K562 (cell line): ENCODE measurements around the gene PRKAR2B. TPM values are rescaled to one million over a fixed set of nuclear protein-coding genes. Genes with fewer than 3 reads are reported as not detected.
A peak's percentile ranks its signal among the peaks of the same experiment; 100 is the strongest.

Experiments used
- ARNT ChIP-seq, 2 experiments: fragments of 450-650 bp; IDR thresholded peaks; 2 replicates each; pipeline ENCODE4 v1.6.1; 2016; ENCODE audit warnings: mild to moderate bottlenecking in 1 of 2
- COPS2 ChIP-seq: fragments of 450-650 bp; conservative IDR thresholded peaks from 2 replicates; pipeline ENCODE4 v1.6.1; 2016; ENCODE audit warnings: mild to moderate bottlenecking, moderate library complexity
- CREM ChIP-seq: IDR thresholded peaks from 2 replicates; pipeline ENCODE4 v1.6.1; 2014; ENCODE audit warnings: antibody characterized with exemption, low read depth
- CSDE1 ChIP-seq, 2 experiments: fragments of 450-650 bp; IDR thresholded peaks; 2 replicates each; pipeline ENCODE4 v1.6.1; 2016; ENCODE audit warnings: mild to moderate bottlenecking in 1 of 2
- DLX4 ChIP-seq: fragments of 250-450 bp; sonication (Bioruptor Pico); IDR thresholded peaks from 2 replicates; pipeline ENCODE4 v1.6.1; 2021; ENCODE audit warnings: mild to moderate bottlenecking
- DMBX1 ChIP-seq: fragments of 250-450 bp; sonication (Bioruptor Pico); IDR thresholded peaks from 2 replicates; pipeline ENCODE4 v1.8.0; 2022; ENCODE audit warnings: inconsistent platforms, mild to moderate bottlenecking, moderate library complexity, borderline replicate concordance
- GATA2 ChIP-seq: sonication (generic); formaldehyde crosslinking; IDR thresholded peaks from 2 replicates; pipeline ENCODE4 v1.4.0; 2020; ENCODE audit warnings: mild to moderate bottlenecking, missing genetic modification reagents
- HMBOX1 ChIP-seq: sonication (generic); IDR thresholded peaks from 2 replicates; pipeline ENCODE4 v1.6.1; 2016
- NCOA1 ChIP-seq: fragments of 450-650 bp; IDR thresholded peaks from 2 replicates; pipeline ENCODE4 v1.6.1; 2016; ENCODE audit warnings: low read depth
- NCOA2 ChIP-seq, 2 experiments: fragments of 450-650 bp; IDR thresholded peaks; 2 replicates each; pipeline ENCODE4 v1.6.1; 2018; ENCODE audit warnings: mild to moderate bottlenecking in 2 of 2, moderate library complexity in 1 of 2; ENCODE audit not compliant: partially characterized antibody in 2 of 2
- PBX2 ChIP-seq, 2 experiments: IDR thresholded peaks in 1 of 2; conservative IDR thresholded peaks in 1 of 2; 2 replicates each; pipeline ENCODE4 v1.6.1; 2016; ENCODE audit warnings: low read depth in 2 of 2, mild to moderate bottlenecking in 1 of 2, missing compliant biosample characterization in 1 of 2, missing genetic modification characterization in 1 of 2, moderate library complexity in 1 of 2
- PCBP1 ChIP-seq: fragments of 200-400 bp; formaldehyde crosslinking; IDR thresholded peaks from 2 replicates; pipeline ENCODE4 v1.6.1; 2018; ENCODE audit warnings: mild to moderate bottlenecking, low read depth, low read length; ENCODE audit not compliant: poor library complexity, severe bottlenecking
- PPARD ChIP-seq: fragments of 250-450 bp; sonication (Bioruptor Pico); IDR thresholded peaks from 2 replicates; pipeline ENCODE4 v1.8.0; 2022; ENCODE audit warnings: inconsistent platforms, mild to moderate bottlenecking, moderate library complexity
- PTRF ChIP-seq: fragments of 450-650 bp; IDR thresholded peaks from 2 replicates; pipeline ENCODE4 v1.6.1; 2016; ENCODE audit warnings: mild to moderate bottlenecking, missing genetic modification characterization, missing compliant biosample characterization
- PURB ChIP-seq: sonication (generic); formaldehyde crosslinking; IDR thresholded peaks from 2 replicates; pipeline ENCODE4 v1.9.0; 2021; ENCODE audit warnings: low read depth, mild to moderate bottlenecking, missing genetic modification reagents
- SIRT6 ChIP-seq: IDR thresholded peaks from one replicate; pipeline ENCODE4 v1.6.1; 2012; ENCODE audit warnings: low read depth, mild to moderate bottlenecking, control low read depth, inconsistent platforms, low read length, moderate library complexity
- SMAD2 ChIP-seq: fragments of 150-350 bp; IDR thresholded peaks from 2 replicates; pipeline ENCODE4 v1.6.1; 2014; ENCODE audit warnings: low read depth, mild to moderate bottlenecking, low read length
- SMARCA5 ChIP-seq: fragments of 450-650 bp; IDR thresholded peaks from 2 replicates; pipeline ENCODE4 v1.6.1; 2016
- SMC3 ChIP-seq: conservative IDR thresholded peaks from 2 replicates; pipeline ENCODE4 v1.6.1; 2011; ENCODE audit warnings: low read depth, low read length, improper control_type of control experiment; ENCODE audit not compliant: insufficient read depth
- ZBTB43 ChIP-seq: sonication (generic); formaldehyde crosslinking; IDR thresholded peaks from 2 replicates; pipeline ENCODE4 v1.8.0; 2023; ENCODE audit warnings: mild to moderate bottlenecking, missing genetic modification reagents
- ZNF561 ChIP-seq: fragments of 450-650 bp; formaldehyde crosslinking; conservative IDR thresholded peaks from 2 replicates; pipeline ENCODE4 v1.4.0; 2020; ENCODE audit warnings: mild to moderate bottlenecking, moderate library complexity
- ZNF583 ChIP-seq: fragments of 250-450 bp; sonication (Bioruptor Pico); IDR thresholded peaks from 2 replicates; pipeline ENCODE4 v1.4.0; 2020
- ZNF696 ChIP-seq: fragments of 250-450 bp; sonication (Bioruptor Pico); conservative IDR thresholded peaks from 2 replicates; pipeline ENCODE4 v1.4.0; 2020; ENCODE audit warnings: mild to moderate bottlenecking, moderate library complexity
- ZSCAN29 ChIP-seq: fragments of 450-650 bp; IDR thresholded peaks from 2 replicates; pipeline ENCODE4 v1.6.1; 2017
- polyA plus RNA-seq, 8 experiments: library from polyadenylated mRNA; depleted of rRNA in 4 of 8; stranded (reverse) in 5 of 8; unstranded in 3 of 8; fragments of >200 nt; fragmentation: Nextera tagmentation in 2 of 8; fragmentation: Illumina TruSeq in 1 of 8; extraction: Ambion mirVana in 2 of 8; extraction: Trizol in 1 of 8; gene quantifications; 2 replicates each; pipeline versions ENCODE4 v1.2.1 to v1.2.3, GENCODE V29; 2011 to 2014; ENCODE audit warnings: inconsistent platforms in 1 of 8, missing spikeins in 1 of 8
- total RNA-seq, 7 experiments: library from RNA; depleted of rRNA in 6 of 7; stranded (reverse); fragments of >200 nt in 6 of 7; fragmentation: Illumina TruSeq in 2 of 7; extraction: Trizol in 2 of 7; gene quantifications; 2 replicates each; pipeline versions ENCODE4 v1.2.1 to v1.2.3, GENCODE V29; 2011 to 2021; ENCODE audit warnings: low replicate concordance in 1 of 7

PRKAR2B gene
- total and polyA plus RNA-seq, 9 of the 15 experiments (the other 6 are each of a cell fraction or from before 2014, with no cell fraction given): 59.0 to 173 (median 129) TPM

- no peak for TF ChIP-seq DLX4 (CRISPR knock-in tag)
- TF ChIP-seq DMBX1 (CRISPR knock-in tag): no peak
- TF ChIP-seq CSDE1 (IDR thresholded peaks at IDR 0.05): no peak
- TF ChIP-seq SMC3: 0 out of 2 replicates have a peak, but pooled peaks have one; percentile 2
- TF ChIP-seq CREM: peak; percentile 94
- TF ChIP-seq SMAD2: no peak
- no peak for TF ChIP-seq ZSCAN29
- no peak for TF ChIP-seq HMBOX1
- peak; percentile 71; the same call in 1 of the 2 replicates for TF ChIP-seq NCOA1
- TF ChIP-seq GATA2 (CRISPR knock-in tag): no peak
- TF ChIP-seq ZNF561: no peak
- no peak for TF ChIP-seq SIRT6
- no peak for TF ChIP-seq NCOA2 (IDR thresholded peaks at IDR 0.05; ENCODE audit: partially characterized antibody in 2 of 2)
- TF ChIP-seq COPS2: no peak
- TF ChIP-seq PTRF (tag): no peak
- TF ChIP-seq ZNF583 (CRISPR knock-in tag): peak; percentile 34; the same call in 1 of the 2 replicates
- no peak for TF ChIP-seq PURB (CRISPR knock-in tag)
- TF ChIP-seq ARNT (IDR thresholded peaks at IDR 0.05): peak; percentile 35 to 53; a peak in 3 of 4 replicates
- TF ChIP-seq PPARD (CRISPR knock-in tag): no peak
- peak; percentile 100 for TF ChIP-seq PBX2 (CRISPR knock-in tag; IDR thresholded peaks at IDR 0.05; ENCODE audit: low read depth)
- peak; percentile 100 for TF ChIP-seq PBX2 (tag; conservative IDR thresholded peaks at IDR 0.05; ENCODE audit: low read depth)
- TF ChIP-seq PCBP1: no peak
- no peak; the same call in none of the 2 replicates for TF ChIP-seq SMARCA5
- TF ChIP-seq ZBTB43 (CRISPR knock-in tag): no peak
- no peak for TF ChIP-seq ZNF696 (CRISPR knock-in tag)
Measured at GRCh38 chr7:107168233-107169119, 124.0 kb downstream of the PRKAR2B start, which contains the start of gene HBP1 (continued).
